ENCODE results near the gene TRPM5. TPM values are rescaled to one million over a fixed set of nuclear protein-coding genes. Genes with fewer than 3 reads are reported as not detected.

The TRPM5 gene
- total RNA-seq, 2 donors from 2014 or later: 0.68 TPM; not detected in 1

GRCh38 chr11:2442589-2442988, 1.7 kb downstream of the TRPM5 start:
- H3K36me3 ChIP-seq: no peaks in the 10 kb centered on the region
- WGBS: 86% methylated on average over 2 of the region's 2 CpGs
- TF ChIP-seq CTCF (IDR thresholded peaks at IDR 0.05) (no peak), POLR2AphosphoS5 (IDR thresholded peaks at IDR 0.05) (no peak), POLR2A (IDR thresholded peaks at IDR 0.05) (no peak)
- intact Hi-C loops (cut with DNase I): no loop called here
- no peaks in the 10 kb centered on the region for H3K9me3 ChIP-seq
- no peak overlapping the region for H3K27ac ChIP-seq
- H3K4me3 ChIP-seq: no peak overlapping the region
- no peaks in the 10 kb centered on the region for H3K27me3 ChIP-seq (replicated peaks; ENCODE audit: insufficient read depth)
- H3K4me1 ChIP-seq (replicated peaks): no peaks in the 10 kb centered on the region
- no peak for DNase-seq (ENCODE audit: low spot score)

GRCh38 chr11:2441171-2441570, 3.1 kb downstream of the TRPM5 start:
- no peak overlapping the region for H3K27ac ChIP-seq
- no peaks in the 10 kb centered on the region for H3K9me3 ChIP-seq
- 78% methylated on average over 4 of the region's 4 CpGs for WGBS
- no peak for DNase-seq (ENCODE audit: low spot score)
- no peaks in the 10 kb centered on the region for H3K36me3 ChIP-seq
- no peak for TF ChIP-seq POLR2A (IDR thresholded peaks at IDR 0.05)
- no peak for TF ChIP-seq CTCF (IDR thresholded peaks at IDR 0.05)
- TF ChIP-seq POLR2AphosphoS5 (IDR thresholded peaks at IDR 0.05): no peak
- intact Hi-C loops (cut with DNase I): no loop called here
- H3K27me3 ChIP-seq (replicated peaks; ENCODE audit: insufficient read depth): no peaks in the 10 kb centered on the region
- no peak overlapping the region for H3K4me3 ChIP-seq
- H3K4me1 ChIP-seq (replicated peaks): no peaks in the 10 kb centered on the region

- Histone ChIP-seq H3K4me3 (no peak overlapping the region), H3K27me3 (replicated peaks; ENCODE audit: insufficient read depth) (no peaks in the 10 kb centered on the region), H3K27ac (no peak overlapping the region), H3K4me1 (replicated peaks) (no peaks in the 10 kb centered on the region), H3K36me3 (no peaks in the 10 kb centered on the region), H3K9me3 (no peaks in the 10 kb centered on the region)
- intact Hi-C loops (cut with DNase I): no loop called here
- TF ChIP-seq POLR2AphosphoS5 (IDR thresholded peaks at IDR 0.05) (no peak), CTCF (IDR thresholded peaks at IDR 0.05) (no peak), POLR2A (IDR thresholded peaks at IDR 0.05) (no peak)
- DNase-seq (ENCODE audit: low spot score): no peak
- 82% methylated on average over 8 of the region's 8 CpGs for WGBS
Measured at GRCh38 chr11:2440646-2441045, 3.7 kb downstream of the TRPM5 start.

- WGBS: 94% methylated on average over 3 of the region's 3 CpGs
Measured at GRCh38 chr11:2439820-2440219, 4.5 kb downstream of the TRPM5 start.

More at GRCh38 chr11:2439820-2440219, 4.5 kb downstream of the TRPM5 start:
- intact Hi-C loops (cut with DNase I): no loop called here
- H3K4me1 ChIP-seq (replicated peaks): no peaks in the 10 kb centered on the region
- H3K4me3 ChIP-seq: no peak overlapping the region
- DNase-seq (ENCODE audit: low spot score): no peak
- no peaks in the 10 kb centered on the region for H3K36me3 ChIP-seq
- no peak overlapping the region for H3K27ac ChIP-seq
- no peak for TF ChIP-seq POLR2A (IDR thresholded peaks at IDR 0.05)
- no peak for TF ChIP-seq CTCF (IDR thresholded peaks at IDR 0.05)
- TF ChIP-seq POLR2AphosphoS5 (IDR thresholded peaks at IDR 0.05): no peak
- no peaks in the 10 kb centered on the region for H3K9me3 ChIP-seq
- no peaks in the 10 kb centered on the region for H3K27me3 ChIP-seq (replicated peaks; ENCODE audit: insufficient read depth)

Measured in prostate gland (tissue), 2 donors.